ENCODE measurements around the gene FAM174C.

FAM174C gene

GRCh38 chr19:1327125-1327524 is 51.8 kb downstream of the FAM174C start:
- no peak for DNase-seq
